ENCODE results near the gene TMEM92. TPM values are rescaled to one million over a fixed set of nuclear protein-coding genes. Genes with fewer than 3 reads are reported as not detected.

TMEM92 gene
- polyA plus RNA-seq, 3 donors from 2014 or later = not detected

DNA sequence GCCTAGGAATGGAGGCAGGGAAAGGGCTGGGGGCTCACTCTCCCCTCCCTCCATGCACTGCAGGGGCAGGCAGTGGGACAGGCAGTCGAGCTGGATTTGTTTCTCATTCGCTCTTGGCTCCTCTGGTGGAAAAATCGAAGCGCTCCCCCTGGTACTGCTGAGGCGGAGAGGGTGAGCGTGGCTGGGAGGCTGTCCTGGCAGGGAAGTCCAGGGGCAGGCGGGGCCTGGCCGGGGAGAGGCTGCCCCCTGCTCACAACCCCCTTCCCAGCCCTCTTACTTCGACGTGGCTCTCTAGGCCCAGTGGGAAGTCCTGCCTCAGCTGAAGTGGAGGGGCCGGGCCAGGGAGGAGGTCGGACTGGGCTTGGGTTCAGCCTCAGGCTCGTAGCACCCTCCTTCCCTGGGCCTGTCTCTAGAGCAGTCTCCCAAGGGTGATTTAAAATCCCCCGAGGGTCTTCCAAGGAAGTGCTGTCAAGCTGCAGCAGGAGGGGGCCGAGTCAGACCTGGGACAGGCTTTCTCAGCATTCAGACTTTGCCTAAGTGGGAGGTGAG, 16.5 kb upstream of the TMEM92 start:
- Mint-ChIP-seq H3K27ac (no peak overlapping the region), H3K27me3 (ENCODE audit: low read depth in 3 of 3) (peaks cover 2 to 22% (median 6%) of the 10 kb centered on the region in 3 donors), H3K4me3 (no peak overlapping the region), H3K36me3 (no peaks in the 10 kb centered on the region), H3K9me3 (no peaks in the 10 kb centered on the region), H3K4me1 (no peaks in the 10 kb centered on the region)
- DNase-seq = no peak

DNA sequence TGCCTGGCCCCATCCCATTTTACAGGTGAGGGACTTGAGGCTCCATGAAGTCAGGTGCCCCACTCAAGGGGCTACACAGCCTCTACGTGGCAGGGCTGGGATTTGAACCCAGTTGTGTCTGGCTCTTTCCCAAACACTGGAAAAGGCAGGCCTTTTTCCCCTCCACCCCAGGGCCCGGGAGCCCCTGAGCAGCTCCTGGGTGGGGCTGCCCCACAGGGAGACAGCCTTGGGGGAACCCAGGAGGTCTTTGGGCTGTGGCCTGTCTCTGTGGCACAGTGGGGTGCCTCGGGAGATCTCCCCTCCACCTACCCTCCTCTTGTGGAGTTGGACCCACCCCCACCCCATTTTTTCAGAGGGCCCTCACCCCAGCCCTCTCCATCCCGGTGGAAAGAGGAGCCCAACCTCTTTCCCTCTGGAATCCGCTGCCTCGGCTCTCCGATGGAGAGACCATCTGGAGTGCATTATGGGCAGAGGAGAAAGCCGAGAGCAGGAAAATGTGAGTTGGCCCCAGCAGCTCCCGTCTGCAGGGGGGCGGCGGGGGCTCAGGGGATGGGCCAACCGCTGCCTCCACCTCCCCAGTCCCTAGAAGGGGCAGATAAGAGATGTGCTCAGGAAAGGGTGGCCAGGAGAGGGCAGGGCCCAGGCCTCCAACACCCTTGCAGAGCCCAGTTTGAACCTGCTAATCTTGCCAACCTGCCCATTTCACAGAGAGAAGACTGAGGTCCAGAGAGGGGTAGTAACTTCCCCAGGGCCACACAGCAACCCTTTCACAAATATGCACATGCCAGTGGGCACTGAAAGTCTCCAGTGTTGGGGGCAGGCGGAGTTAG, 15.4 kb upstream of the TMEM92 start:
- H3K27me3 Mint-ChIP-seq (ENCODE audit: low read depth in 3 of 3) = peaks cover 2 to 22% (median 6%) of the 10 kb centered on the region in 3 donors
- H3K4me1 Mint-ChIP-seq = no peaks in the 10 kb centered on the region
- no peaks in the 10 kb centered on the region for H3K36me3 Mint-ChIP-seq

DNA sequence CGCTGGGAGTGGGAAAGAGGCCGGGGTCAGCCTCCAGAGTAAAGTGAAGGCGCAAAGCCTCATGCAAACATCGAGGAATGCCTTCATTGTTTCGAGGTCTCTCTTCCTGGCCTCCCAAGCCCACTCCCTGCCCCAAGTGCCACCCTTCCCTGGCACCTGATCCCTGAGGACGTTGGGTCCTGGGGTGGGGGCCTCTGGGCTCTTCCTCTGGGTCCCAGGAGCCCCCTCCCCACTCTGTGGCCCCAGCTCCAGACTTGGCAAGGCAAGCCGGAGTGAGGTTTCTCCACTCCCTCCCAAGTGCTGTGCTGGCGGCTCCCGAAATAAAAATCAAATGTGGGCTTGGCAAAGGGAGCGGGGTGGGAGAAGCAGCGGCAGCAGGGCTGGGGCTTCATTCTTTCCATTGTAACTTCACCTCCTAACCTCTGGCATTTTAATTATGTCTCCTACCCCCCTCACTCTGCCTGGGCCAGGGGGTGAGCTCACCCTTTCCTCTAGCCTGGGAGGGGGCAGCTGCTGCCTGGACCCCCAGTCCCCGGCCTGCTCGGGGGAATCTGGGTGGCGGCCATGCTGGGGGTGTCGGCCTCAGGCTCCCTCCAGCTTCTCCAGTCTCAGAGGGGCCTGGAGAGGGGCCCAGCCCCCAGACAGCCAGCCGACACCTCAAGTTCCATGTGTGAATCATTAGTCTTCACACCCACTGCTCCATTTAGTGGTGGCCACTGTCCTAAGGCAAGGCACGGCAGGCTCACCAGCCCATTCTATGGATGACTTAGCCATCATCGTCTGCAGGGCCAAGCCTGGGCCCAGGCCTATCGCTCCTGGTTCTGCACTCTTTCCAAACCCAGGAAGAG, 14.6 kb upstream of the TMEM92 start:
- Mint-ChIP-seq H3K4me3 (no peak overlapping the region), H3K4me1 (no peaks in the 10 kb centered on the region), H3K36me3 (no peaks in the 10 kb centered on the region), H3K27ac (no peak overlapping the region), H3K27me3 (ENCODE audit: low read depth in 3 of 3) (peaks cover 2 to 22% (median 6%) of the 10 kb centered on the region in 3 donors), H3K9me3 (no peaks in the 10 kb centered on the region)
- DNase-seq = no peak

More for the DNA sequence above, 15.4 kb upstream of the TMEM92 start:
- DNase-seq = no peak
- no peak overlapping the region for H3K4me3 Mint-ChIP-seq
- H3K27ac Mint-ChIP-seq = no peak overlapping the region
- H3K9me3 Mint-ChIP-seq = no peaks in the 10 kb centered on the region

DNA sequence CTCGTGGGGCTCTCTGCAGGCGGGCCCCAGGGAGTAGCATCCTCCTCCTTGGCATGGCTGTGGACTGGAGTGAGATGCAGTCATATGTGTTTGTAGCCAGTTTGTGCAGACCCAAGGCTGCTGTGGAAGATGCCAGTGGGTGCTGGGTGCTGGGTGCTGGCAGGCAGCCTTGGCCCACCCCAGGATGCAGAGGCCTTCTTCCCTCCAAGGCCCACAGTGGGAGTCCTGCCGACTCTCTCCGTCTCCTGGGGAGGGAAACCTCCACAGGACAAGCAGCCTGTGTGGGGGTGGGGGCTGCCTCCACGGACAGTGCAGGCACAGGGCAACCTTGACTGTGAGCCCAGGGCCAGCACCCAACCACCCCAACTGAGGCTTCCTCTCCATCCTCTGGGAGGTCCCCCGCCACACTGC, 13.8 kb upstream of the TMEM92 start:
- H3K27me3 Mint-ChIP-seq (ENCODE audit: low read depth in 3 of 3) = peaks cover 2 to 17% (median 4%) of the 10 kb centered on the region in 3 donors
- no peaks in the 10 kb centered on the region for H3K4me1 Mint-ChIP-seq
- no peak overlapping the region for H3K4me3 Mint-ChIP-seq
- no peaks in the 10 kb centered on the region for H3K9me3 Mint-ChIP-seq
- DNase-seq = no peak
- H3K36me3 Mint-ChIP-seq = no peaks in the 10 kb centered on the region
- H3K27ac Mint-ChIP-seq = no peak overlapping the region

- Mint-ChIP-seq H3K4me1 (no peaks in the 10 kb centered on the region), H3K36me3 (no peaks in the 10 kb centered on the region), H3K4me3 (no peak overlapping the region), H3K27me3 (ENCODE audit: low read depth in 3 of 3) (peaks cover 2 to 13% (median 2%) of the 10 kb centered on the region in 3 donors), H3K27ac (no peak overlapping the region), H3K9me3 (no peaks in the 10 kb centered on the region)
- no peak for DNase-seq
Measured at GRCh38 chr17:50261051-50261915, 13.0 kb upstream of the TMEM92 start.

GRCh38 chr17:50262001-50262794, 12.1 kb upstream of the TMEM92 start:
- no peak for DNase-seq
- Mint-ChIP-seq H3K27ac (no peak overlapping the region), H3K9me3 (no peaks in the 10 kb centered on the region), H3K36me3 (no peaks in the 10 kb centered on the region), H3K4me3 (no peak overlapping the region), H3K27me3 (ENCODE audit: low read depth in 3 of 3) (peaks cover 2 to 10% (median 2%) of the 10 kb centered on the region in 3 donors), H3K4me1 (no peaks in the 10 kb centered on the region)

DNA sequence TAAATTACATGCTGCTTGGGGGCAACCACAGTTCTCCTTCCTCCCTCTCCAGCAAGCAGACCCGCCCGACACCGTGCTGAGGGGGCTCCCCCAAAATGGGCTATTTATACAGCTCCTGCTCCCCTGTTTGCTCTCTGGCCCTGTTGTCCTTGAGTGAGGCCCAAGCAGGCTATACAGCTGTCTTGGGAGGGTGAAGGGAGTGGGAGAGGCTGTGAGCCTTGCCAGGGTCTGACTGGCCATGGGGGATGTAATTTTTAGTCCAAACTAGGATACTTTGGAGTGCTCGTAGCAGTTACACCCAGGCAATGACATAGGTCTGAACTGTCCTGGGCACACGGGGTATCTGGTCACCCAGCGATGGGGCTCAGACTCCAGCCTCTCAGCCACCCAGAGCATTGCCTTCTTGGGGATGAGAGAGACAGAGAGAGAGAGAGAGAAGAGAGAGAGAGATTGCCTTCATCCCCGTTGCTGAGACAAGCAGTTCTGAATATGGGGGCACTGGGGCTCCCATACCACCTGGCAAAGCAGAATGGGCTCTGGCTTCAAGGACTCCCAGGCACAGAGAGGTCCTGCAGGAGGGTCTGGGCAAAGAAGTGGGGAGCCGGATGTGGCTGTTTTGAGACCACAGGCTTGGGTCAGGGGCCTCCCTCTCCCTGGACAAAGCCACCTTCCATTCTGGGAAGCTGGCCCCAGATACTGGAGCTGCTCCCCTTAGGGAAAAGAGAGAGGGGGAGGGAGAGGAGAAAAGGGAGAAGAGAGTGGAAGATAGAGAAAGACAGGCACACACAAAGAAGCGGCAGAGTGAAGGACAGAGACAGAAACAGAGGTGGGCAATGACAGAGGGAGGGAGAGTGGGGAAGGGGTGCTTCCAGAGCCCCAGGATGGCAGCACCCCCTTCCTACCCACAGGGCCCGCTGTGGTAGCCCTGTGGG, 10.7 kb upstream of the TMEM92 start:
- Mint-ChIP-seq H3K36me3 (no peaks in the 10 kb centered on the region), H3K9me3 (no peaks in the 10 kb centered on the region), H3K27ac (no peak overlapping the region), H3K27me3 (ENCODE audit: low read depth in 3 of 3) (peaks cover 2 to 10% (median 2%) of the 10 kb centered on the region in 3 donors), H3K4me1 (no peaks in the 10 kb centered on the region), H3K4me3 (no peak overlapping the region)
- no peak for DNase-seq

DNA sequence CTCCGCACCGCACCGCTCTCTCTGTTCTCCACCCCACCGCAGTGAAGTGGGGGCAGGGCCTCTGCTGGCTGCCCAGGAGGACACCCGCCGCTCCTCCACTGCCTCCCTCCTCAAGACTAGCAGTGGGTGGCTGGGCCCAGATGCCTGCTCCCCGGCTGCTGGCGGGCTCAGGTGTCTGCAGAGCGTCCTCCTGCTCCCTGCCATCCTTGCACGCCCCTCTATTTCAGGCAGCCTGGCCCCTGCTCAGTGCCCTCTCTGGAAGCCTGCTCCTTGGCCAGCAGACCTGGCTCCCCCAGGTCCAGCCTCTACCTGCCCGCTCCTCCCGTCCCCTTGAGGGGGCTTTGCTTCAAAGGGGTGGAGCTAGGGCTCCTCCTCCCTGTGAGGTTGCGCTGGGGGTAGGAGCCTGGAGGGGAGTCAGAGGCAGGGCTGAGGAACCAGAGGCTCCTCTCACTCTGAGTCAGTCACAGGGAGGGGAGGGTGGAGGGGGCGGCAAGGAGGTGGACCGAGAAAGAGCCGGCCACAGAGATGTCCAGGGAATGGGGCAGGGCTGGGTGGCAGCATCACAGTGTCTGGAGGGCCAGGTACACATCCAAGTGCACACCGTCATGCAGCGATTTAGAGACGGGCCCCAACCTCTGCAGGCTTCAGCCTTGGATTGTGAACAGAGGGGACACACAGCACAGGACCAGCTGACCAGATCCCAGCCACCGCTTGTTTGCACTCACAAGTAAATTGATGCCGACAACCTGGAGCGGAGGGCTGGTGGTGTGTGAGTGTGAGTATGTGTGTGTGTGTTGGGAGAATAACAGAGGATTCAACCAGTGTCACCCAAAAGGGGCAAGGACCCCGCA, 9.8 kb upstream of the TMEM92 start:
- H3K36me3 Mint-ChIP-seq = no peaks in the 10 kb centered on the region
- DNase-seq = no peak
- no peak overlapping the region for H3K27ac Mint-ChIP-seq
- H3K9me3 Mint-ChIP-seq = no peaks in the 10 kb centered on the region
- H3K4me1 Mint-ChIP-seq = no peaks in the 10 kb centered on the region
- H3K4me3 Mint-ChIP-seq = no peak overlapping the region
- H3K27me3 Mint-ChIP-seq (ENCODE audit: low read depth in 3 of 3) = peaks cover 2 to 10% (median 2%) of the 10 kb centered on the region in 3 donors

DNA sequence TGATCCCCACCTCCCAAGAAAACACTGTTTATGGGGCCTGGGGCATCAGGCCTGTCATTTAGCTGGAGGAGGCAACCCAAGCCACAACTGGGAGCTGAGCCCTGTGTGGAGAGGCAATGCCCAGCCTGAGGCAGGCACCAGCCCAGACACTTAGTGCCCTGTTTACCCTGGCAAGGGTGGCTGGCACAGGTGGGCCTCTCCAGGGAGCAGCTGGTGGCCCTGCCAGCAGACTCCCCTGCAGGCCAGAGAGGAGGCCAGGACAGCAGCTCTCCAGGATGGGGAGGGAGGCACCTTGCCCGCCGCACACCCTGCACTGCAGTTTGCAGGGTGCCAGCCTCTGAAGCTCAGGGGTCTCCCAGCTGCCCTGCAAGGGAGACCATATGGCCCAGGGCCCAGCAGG, 9.1 kb upstream of the TMEM92 start:
- DNase-seq = no peak
- Mint-ChIP-seq H3K4me1 (no peaks in the 10 kb centered on the region), H3K36me3 (no peaks in the 10 kb centered on the region)

GRCh38 chr17:50265690-50266315, 8.5 kb upstream of the TMEM92 start:
- no peaks in the 10 kb centered on the region for H3K9me3 Mint-ChIP-seq
- H3K27me3 Mint-ChIP-seq (ENCODE audit: low read depth in 3 of 3) = peaks cover 2 to 10% (median 2%) of the 10 kb centered on the region in 3 donors
- H3K36me3 Mint-ChIP-seq = no peaks in the 10 kb centered on the region
- no peaks in the 10 kb centered on the region for H3K4me1 Mint-ChIP-seq
- H3K27ac Mint-ChIP-seq = no peak overlapping the region
- no peak overlapping the region for H3K4me3 Mint-ChIP-seq
- DNase-seq = no peak

More for the DNA sequence above, 9.1 kb upstream of the TMEM92 start:
- H3K27me3 Mint-ChIP-seq (ENCODE audit: low read depth in 3 of 3) = peaks cover 2 to 10% (median 2%) of the 10 kb centered on the region in 3 donors
- no peaks in the 10 kb centered on the region for H3K9me3 Mint-ChIP-seq
- no peak overlapping the region for H3K4me3 Mint-ChIP-seq
- no peak overlapping the region for H3K27ac Mint-ChIP-seq
